Duodenal mucosa (tissue), 2 donors: Measurements from ENCODE around the gene PRR23E.

Source experiments
- H3K27ac ChIP-seq: one replicate; pipeline ENCODE4 v1.7.0; 2013; ENCODE audit warnings: low read depth, low read length
- H3K27me3 ChIP-seq, 2 donors: one replicate each; pipeline ENCODE4 v1.7.0; 2013; ENCODE audit warnings: low read length in 2 of 2, control low read depth in 1 of 2; ENCODE audit not compliant: insufficient read depth in 2 of 2, control insufficient read depth in 1 of 2
- H3K36me3 ChIP-seq, 2 donors: one replicate each; pipeline ENCODE4 v1.7.0; 2013; ENCODE audit warnings: low read length in 2 of 2, control low read depth in 1 of 2; ENCODE audit not compliant: insufficient read depth in 2 of 2, control insufficient read depth in 1 of 2
- H3K4me1 ChIP-seq, 2 donors: one replicate each; pipeline ENCODE4 v1.7.0; 2013; ENCODE audit warnings: low read length in 2 of 2, control low read depth in 1 of 2; ENCODE audit not compliant: insufficient read depth in 2 of 2, control insufficient read depth in 1 of 2
- H3K4me3 ChIP-seq, 2 donors: one replicate each; pipeline ENCODE4 v1.7.0; 2013; ENCODE audit warnings: low read length in 2 of 2, low read depth in 1 of 2
- H3K9ac ChIP-seq, 2 donors: one replicate each; pipeline ENCODE4 v1.7.0; 2013; ENCODE audit warnings: low read length in 2 of 2, low read depth in 1 of 2
- H3K9me3 ChIP-seq, 2 donors: one replicate each; pipeline ENCODE4 v1.7.0; 2013; ENCODE audit warnings: low read length in 2 of 2, control low read depth in 1 of 2; ENCODE audit not compliant: control insufficient read depth in 1 of 2

The PRR23E gene

GRCh38 chr3:127152684-127153505 lies 40.0 kb upstream of the PRR23E start:
- H3K27ac ChIP-seq = no peak overlapping the region
- H3K4me3 ChIP-seq = no peak overlapping the region
- H3K36me3 ChIP-seq = no peaks in the 10 kb centered on the region
- no peak overlapping the region for H3K9ac ChIP-seq
- peaks cover 4 to 10% of the 10 kb centered on the region in 2 donors for H3K27me3 ChIP-seq
- H3K9me3 ChIP-seq = no peaks in the 10 kb centered on the region
- H3K4me1 ChIP-seq = no peaks in the 10 kb centered on the region

DNA sequence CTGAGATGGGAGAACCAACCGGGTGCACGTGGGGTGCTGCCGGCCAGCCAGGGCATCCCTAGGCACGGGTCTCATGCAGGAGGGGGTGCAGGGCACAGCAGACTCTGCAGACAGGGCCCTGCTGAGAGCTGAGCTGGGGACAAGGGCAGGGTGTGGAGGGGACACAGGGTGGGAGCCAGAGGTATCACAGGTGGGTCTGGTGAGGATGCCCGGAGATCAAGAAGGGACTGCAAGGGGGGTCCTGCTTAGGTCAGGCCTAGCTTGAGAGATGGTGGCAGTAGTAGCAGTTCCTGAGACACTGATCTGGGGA lies 39.5 kb upstream of the PRR23E start:
- Histone ChIP-seq H3K9ac (no peak overlapping the region), H3K36me3 (no peaks in the 10 kb centered on the region), H3K27me3 (peaks cover 7 to 16% of the 10 kb centered on the region in 2 donors), H3K4me1 (no peaks in the 10 kb centered on the region), H3K9me3 (no peaks in the 10 kb centered on the region), H3K27ac (no peak overlapping the region), H3K4me3 (no peak overlapping the region)

- Histone ChIP-seq H3K9ac (no peak overlapping the region), H3K4me3 (no peak overlapping the region), H3K4me1 (no peaks in the 10 kb centered on the region), H3K9me3 (no peaks in the 10 kb centered on the region), H3K27ac (no peak overlapping the region), H3K36me3 (no peaks in the 10 kb centered on the region), H3K27me3 (peaks cover 14 to 21% of the 10 kb centered on the region in 2 donors)
Observed at GRCh38 chr3:127156338-127157050, 36.4 kb upstream of the PRR23E start.

DNA sequence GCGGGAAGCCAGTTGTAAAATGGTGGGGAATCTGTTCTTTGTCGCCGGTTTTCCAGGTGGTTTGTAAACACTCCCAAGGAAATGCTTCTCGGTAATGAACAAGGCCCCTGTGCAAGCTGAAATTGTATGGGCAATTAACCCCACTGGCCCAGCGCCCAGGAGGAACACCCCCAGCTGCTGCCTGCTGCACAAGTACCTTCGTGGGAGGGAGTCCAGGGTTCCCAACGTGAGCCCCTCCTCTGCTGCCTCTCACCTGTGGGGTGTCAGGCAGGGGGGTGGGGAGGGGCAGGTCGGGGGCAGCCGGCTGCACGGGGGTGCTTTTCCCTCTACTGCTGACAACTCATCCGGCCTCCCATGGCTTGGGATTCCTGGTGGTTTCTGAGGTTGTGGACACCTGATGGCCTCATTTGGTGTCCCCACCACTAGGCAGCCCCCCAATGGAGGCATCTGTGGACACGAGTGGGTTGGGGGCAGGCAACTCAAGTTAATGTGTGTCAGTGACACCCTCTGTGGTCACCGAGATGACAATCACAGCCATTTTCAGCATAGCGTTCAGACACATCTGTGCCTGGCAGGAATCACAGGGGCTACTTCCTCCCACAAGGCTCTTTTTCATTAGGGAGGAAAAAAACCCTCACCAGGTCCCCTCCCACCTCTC lies 35.6 kb upstream of the PRR23E start:
- Histone ChIP-seq H3K9me3 (no peaks in the 10 kb centered on the region), H3K4me1 (no peaks in the 10 kb centered on the region), H3K27ac (no peak overlapping the region), H3K9ac (no peak overlapping the region), H3K36me3 (no peaks in the 10 kb centered on the region), H3K27me3 (peaks cover 14 to 22% of the 10 kb centered on the region in 2 donors), H3K4me3 (no peak overlapping the region)

DNA sequence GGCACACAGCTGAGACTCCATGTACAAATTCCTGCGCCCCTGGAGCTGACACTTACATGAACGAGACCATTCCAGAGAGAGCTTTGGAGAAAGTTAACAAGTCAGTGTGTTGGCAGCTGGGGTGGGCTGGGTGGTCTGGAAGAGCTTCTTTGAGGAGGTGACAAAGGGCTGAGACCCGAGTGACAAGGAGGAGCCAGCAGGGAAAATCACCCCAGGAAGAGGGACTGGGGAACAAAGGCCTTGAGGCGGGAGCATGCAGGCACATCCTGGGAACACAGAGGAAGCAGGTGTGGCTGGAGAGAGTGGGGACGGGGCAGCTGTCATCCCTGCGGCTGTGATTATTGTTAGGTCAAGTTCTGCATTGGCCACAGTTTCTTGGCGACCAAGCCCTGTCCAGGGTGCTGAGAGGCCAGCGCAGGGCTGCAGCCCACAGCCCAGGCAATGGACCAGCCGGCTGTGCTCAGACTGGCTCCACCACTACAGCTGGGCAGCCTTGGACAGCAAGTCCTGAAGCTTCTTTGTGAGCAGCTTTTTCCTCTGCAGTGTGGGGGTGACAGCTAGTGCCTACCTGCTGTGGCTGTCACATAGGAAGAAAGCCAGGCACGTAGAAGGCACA lies 34.2 kb upstream of the PRR23E start:
- Histone ChIP-seq H3K36me3 (no peaks in the 10 kb centered on the region), H3K4me1 (no peaks in the 10 kb centered on the region), H3K9me3 (no peaks in the 10 kb centered on the region), H3K9ac (no peak overlapping the region), H3K27ac (no peak overlapping the region), H3K4me3 (no peak overlapping the region), H3K27me3 (peaks cover 14 to 25% of the 10 kb centered on the region in 2 donors)

DNA sequence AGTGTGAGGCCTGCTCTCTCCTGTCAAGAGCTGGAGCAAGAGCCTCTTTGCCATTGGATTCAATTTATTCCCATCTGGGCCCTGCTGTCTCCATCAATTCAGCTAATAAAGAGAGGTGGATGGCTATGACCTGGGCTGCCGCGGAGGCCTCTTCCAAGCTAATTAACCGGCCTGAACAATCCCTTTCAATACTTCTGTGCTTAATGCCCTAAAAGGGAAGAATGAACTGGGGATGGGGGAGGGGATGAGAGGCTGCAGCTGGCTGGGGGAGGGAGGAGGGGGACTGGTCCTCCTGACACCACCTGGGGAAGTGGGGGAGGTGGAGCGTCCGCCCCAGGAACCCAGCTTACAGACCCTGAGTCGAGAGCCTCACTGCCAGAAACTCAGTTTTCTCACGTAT lies 33.4 kb upstream of the PRR23E start:
- Histone ChIP-seq H3K27me3 (peaks cover 14 to 25% of the 10 kb centered on the region in 2 donors), H3K4me1 (no peaks in the 10 kb centered on the region), H3K36me3 (no peaks in the 10 kb centered on the region), H3K9ac (no peak overlapping the region), H3K4me3 (no peak overlapping the region), H3K9me3 (no peaks in the 10 kb centered on the region), H3K27ac (no peak overlapping the region)

DNA sequence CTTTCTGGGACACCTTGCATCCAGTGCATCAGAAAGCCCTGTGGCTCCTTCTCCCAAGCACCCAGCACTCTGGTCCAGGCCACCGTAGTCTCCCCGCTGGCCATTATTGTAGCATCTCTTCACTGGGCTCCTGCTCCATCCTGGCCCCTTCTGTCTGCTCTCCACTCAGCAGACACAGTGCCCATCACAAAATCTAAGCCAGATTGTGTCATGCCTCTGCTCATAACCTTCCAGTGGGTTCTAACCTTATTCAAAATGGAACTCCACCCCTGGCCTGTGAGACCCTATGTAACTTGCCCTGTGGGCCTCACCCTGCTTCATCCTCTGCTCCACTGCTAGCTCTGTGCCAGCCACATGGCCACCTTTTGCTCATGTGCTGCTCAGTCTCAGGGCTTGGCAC lies 31.7 kb upstream of the PRR23E start:
- H3K9ac ChIP-seq = no peak overlapping the region
- no peaks in the 10 kb centered on the region for H3K36me3 ChIP-seq
- no peak overlapping the region for H3K4me3 ChIP-seq
- no peaks in the 10 kb centered on the region for H3K4me1 ChIP-seq
- no peak overlapping the region for H3K27ac ChIP-seq
- no peaks in the 10 kb centered on the region for H3K9me3 ChIP-seq
- H3K27me3 ChIP-seq = peaks cover 14 to 22% of the 10 kb centered on the region in 2 donors

DNA sequence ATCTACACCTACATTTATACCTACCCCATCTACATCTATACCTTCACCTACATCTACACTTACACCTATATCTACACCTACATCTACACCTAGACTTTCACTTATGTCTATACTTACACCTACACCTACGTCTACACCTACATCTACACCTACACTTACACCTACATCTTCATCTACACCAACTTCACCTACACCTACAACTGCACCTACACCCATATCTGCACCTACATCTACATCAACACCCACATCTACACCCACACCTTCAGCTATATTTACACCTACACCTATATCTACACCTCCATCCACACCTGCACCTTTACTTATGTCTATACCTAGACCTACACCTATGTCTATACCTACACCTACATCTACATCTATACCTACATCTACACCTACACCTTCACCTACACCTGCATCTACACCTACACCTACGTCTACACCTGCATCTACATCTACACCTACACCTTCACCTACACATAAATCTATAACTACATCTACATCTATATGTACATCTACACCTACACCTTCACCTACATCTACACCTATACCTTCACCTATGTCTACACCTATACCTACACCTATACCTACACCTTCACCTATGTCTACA lies 30.9 kb upstream of the PRR23E start:
- H3K4me3 ChIP-seq = no peak overlapping the region
- no peaks in the 10 kb centered on the region for H3K4me1 ChIP-seq
- H3K27me3 ChIP-seq = peaks cover 14 to 20% of the 10 kb centered on the region in 2 donors
- no peaks in the 10 kb centered on the region for H3K9me3 ChIP-seq
- H3K36me3 ChIP-seq = no peaks in the 10 kb centered on the region
- no peak overlapping the region for H3K27ac ChIP-seq
- no peak overlapping the region for H3K9ac ChIP-seq

DNA sequence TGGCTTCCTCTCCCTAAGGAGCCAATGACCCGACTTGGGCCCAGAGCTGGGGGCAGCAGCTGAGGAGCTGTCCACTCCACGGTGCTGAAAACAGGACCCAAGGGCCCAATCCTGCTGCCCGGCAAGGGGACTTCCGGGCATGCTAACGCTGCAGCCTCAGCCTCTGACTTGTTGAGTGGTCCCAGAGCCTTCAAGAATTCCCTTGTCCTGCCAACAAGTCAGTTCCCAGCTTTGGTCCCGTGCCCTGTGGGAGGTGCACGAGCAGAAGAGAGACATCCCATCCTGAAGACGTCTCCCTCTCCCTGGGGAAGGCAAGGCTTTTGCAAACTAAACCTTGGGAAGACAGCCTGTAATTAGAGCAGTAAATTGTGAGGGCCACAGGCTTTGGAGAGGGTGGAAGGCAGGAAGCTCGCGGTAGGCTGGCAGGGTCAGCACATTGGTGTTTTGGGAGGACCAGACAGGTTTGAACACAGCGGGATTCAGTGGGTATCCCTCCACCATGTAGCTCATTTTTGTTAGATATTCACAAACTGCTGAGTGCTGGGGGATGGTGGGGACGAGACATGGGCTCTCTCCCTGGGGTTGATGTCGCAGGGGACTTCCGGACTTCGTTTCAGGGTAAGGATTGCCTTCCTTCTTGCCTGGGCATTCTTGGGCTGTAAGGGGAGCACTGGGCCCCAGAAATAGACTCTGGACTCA lies 29.8 kb upstream of the PRR23E start:
- Histone ChIP-seq H3K27ac (no peak overlapping the region), H3K9me3 (no peaks in the 10 kb centered on the region), H3K27me3 (peaks cover 10 to 17% of the 10 kb centered on the region in 2 donors), H3K4me1 (no peaks in the 10 kb centered on the region), H3K9ac (no peak overlapping the region), H3K4me3 (no peak overlapping the region), H3K36me3 (no peaks in the 10 kb centered on the region)
